NCI-H1105 treated with DMSO at 0.1 percent for 48 hours (cell line): ENCODE results near the gene AKT1.
A peak's percentile ranks its signal among the peaks of the same experiment; 100 is the strongest.

Experiments used
- DNase-seq: peaks from one replicate; lab custom pipeline; 2025; lab: John Stamatoyannopoulos, UW

The AKT1 gene

GRCh38 chr14:104723651-104724406, 71.7 kb downstream of the AKT1 start, which contains the start of gene ADSS1:
ADSS1 (plus strand) TSS chr14:104724229; CDS start chr14:104724271, 42 bp downstream.
- DNase-seq = peak; percentile 38

DNA sequence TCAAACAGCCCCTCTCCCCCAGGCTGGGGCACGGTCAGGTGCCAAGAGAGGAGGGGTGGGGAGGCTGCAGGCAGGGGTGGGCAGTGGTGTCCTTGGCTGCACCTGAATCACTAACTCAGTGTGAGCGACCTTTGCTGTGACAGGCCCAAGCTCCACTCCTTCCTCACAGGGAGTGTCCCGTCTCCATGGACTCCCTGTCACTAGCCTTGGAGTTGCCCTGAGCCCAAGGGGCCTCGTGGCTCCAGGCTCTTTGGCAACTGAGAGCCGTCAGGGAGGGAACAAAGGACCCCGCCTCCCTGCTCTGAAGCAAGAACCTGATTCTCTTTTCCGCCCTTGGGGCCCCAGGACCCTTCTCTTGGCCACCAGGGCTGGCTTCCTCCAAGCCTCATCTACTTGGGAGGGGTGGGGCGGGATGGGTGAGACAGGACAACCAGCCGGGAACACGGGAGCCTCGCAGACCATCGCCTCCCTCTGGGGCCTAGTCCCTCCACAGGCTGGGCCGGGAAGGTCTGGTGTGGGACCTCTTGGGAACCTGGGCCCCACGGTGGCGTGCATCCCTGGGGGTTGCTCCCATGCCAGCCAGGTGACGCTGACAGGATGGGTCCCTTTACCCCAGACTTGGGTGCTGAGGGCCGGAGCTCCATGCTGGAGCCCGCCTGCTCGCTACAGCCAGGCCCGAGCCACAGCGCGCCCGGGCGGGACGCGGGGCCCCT, 72.5 kb downstream of the AKT1 start:
- no peak for DNase-seq

- DNase-seq = no peak
These were observed 73.8 kb downstream of the AKT1 start for GRCh38 chr14:104721505-104722431.
